Panc1 (cell line): ENCODE data around the gene RYR3. TPM values are rescaled to one million over a fixed set of nuclear protein-coding genes. Genes with fewer than 3 reads are reported as not detected.

Source experiments
- ATAC-seq: fragments of 200-7000 bp; cut with Tn5 transposase; 2 replicates; pipeline ENCODE4 v1.9.1; 2020; ENCODE audit warnings: mild to moderate bottlenecking, moderate library complexity
- BruUV-seq: library from RNA; stranded (reverse); fragments of 400-500 nt; replicated peaks from 2 replicates; lab custom pipeline; 2021; lab: Mats Ljungman, UMichigan
- CTCF ChIA-PET: fragments of 300-600 bp; sonication (Branson Sonifier 250); formaldehyde crosslinking; loops from one replicate; lab custom pipeline; 2022; ENCODE audit warnings: antibody characterized with exemption; lab: Charles Lee
- POLR2A ChIA-PET: fragments of 300-600 bp; sonication (Branson Sonifier 250); formaldehyde crosslinking; loops from one replicate; lab custom pipeline; 2022; ENCODE audit warnings: antibody characterized with exemption; lab: Charles Lee
- DNase-seq: peaks from one replicate; pipeline ENCODE4 v3.0.0-alpha.2; 2010; ENCODE audit warnings: low read depth, low spot score
- H3K27ac ChIP-seq: 2 replicates; pipeline ENCODE4 v1.5.1; 2011; ENCODE audit warnings: mild to moderate bottlenecking, low read length, inconsistent platforms
- H3K27me3 ChIP-seq: fragments of 200-500 bp; sonication (Bioruptor generic); 2 replicates; pipeline ENCODE4 v1.6.0; 2014; ENCODE audit warnings: low read length, inconsistent platforms; ENCODE audit not compliant: control insufficient read depth, insufficient read depth
- H3K36me3 ChIP-seq: fragments of 200-500 bp; sonication (Bioruptor generic); 2 replicates; pipeline ENCODE4 v1.5.1; 2014; ENCODE audit warnings: inconsistent platforms, mild to moderate bottlenecking, low read length, moderate library complexity; ENCODE audit not compliant: control insufficient read depth, insufficient read depth
- H3K4me1 ChIP-seq: 2 replicates; pipeline ENCODE4 v1.5.1; 2011; ENCODE audit warnings: inconsistent platforms, mild to moderate bottlenecking, low read length, moderate library complexity; ENCODE audit not compliant: control insufficient read depth, insufficient read depth
- H3K4me3 ChIP-seq, 2 experiments: 2 replicates each; pipeline ENCODE4 v1.5.1; 2011 to 2012; ENCODE audit warnings: low read depth in 2 of 2, low read length in 2 of 2, mild to moderate bottlenecking in 2 of 2, inconsistent platforms in 1 of 2, moderate library complexity in 1 of 2
- H3K9me3 ChIP-seq: fragments of 200-500 bp; sonication (Bioruptor generic); 2 replicates; pipeline ENCODE4 v1.5.1; 2014; ENCODE audit warnings: low read depth, mild to moderate bottlenecking, inconsistent platforms, low read length, moderate library complexity; ENCODE audit not compliant: control insufficient read depth, insufficient read depth
- CTCF ChIP-seq: fragments of 450-650 bp; IDR thresholded peaks from 2 replicates; pipeline ENCODE4 v1.5.1; 2017; ENCODE audit warnings: mild to moderate bottlenecking
- POLR2AphosphoS5 ChIP-seq: IDR thresholded peaks from 2 replicates; pipeline ENCODE4 v1.6.1; 2012; ENCODE audit warnings: mild to moderate bottlenecking, low read depth, low read length, moderate library complexity
- REST ChIP-seq, 2 experiments: IDR thresholded peaks; 2 replicates each; pipeline ENCODE4 v1.6.1; 2011 to 2012; ENCODE audit warnings: low read depth in 2 of 2, control low read depth in 1 of 2, low read length in 1 of 2, mild to moderate bottlenecking in 1 of 2, moderate library complexity in 1 of 2; ENCODE audit not compliant: insufficient read depth in 1 of 2
- SIN3A ChIP-seq: IDR thresholded peaks from 2 replicates; pipeline ENCODE4 v1.6.1; 2012; ENCODE audit warnings: low read depth, mild to moderate bottlenecking, low read length, moderate library complexity, borderline replicate concordance; ENCODE audit not compliant: insufficient read depth
- TCF7L2 ChIP-seq: IDR thresholded peaks from 2 replicates; pipeline ENCODE4 v1.6.1; 2011; ENCODE audit warnings: mild to moderate bottlenecking, low read depth, low read length, inconsistent platforms
- in situ Hi-C: cut with HindIII; loops from 2 replicates; pipeline ENCODE4 v1.10.0; 2016; ENCODE audit warnings: low sequenced_read_pairs, low pct_unique_long_range_greater_than_20kb
- intact Hi-C: fragments of 100-400 bp; cut with micrococcal nuclease; formaldehyde crosslinking; loops from one replicate; pipeline ENCODE4 v1.10.0; 2022; ENCODE audit not compliant: unreplicated experiment
- total RNA-seq: library from RNA; stranded (reverse); gene quantifications from one replicate; pipeline ENCODE4 v1.2.1, GENCODE V29; 2021; ENCODE audit not compliant: unreplicated experiment

Gene RYR3
- total RNA-seq, 1 experiment from 2014 or later = not detected

- Histone ChIP-seq H3K4me1 (no peaks in the 10 kb centered on the region), H3K27ac (no peak overlapping the region), H3K9me3 (no peaks in the 10 kb centered on the region), H3K4me3 (no peak overlapping the region), H3K36me3 (no peaks in the 10 kb centered on the region), H3K27me3 (no peaks in the 10 kb centered on the region; the same call in 1 of the 2 replicates)
- no TSS peak for BruUV-seq
- in situ Hi-C loops (no loop called here), intact Hi-C loops (no loop called here)
- TF ChIP-seq SIN3A (no peak), TCF7L2 (no peak), REST (IDR thresholded peaks at IDR 0.05; ENCODE audit: insufficient read depth in 1 of 2, low read depth in 2 of 2, low read length in 1 of 2) (no peak), POLR2AphosphoS5 (no peak), CTCF (no peak)
- ChIA-PET POLR2A (no interaction called here), CTCF (no interaction called here)
- no peak for ATAC-seq
- no peak for DNase-seq
Observed at GRCh38 chr15:33616475-33616874, 305.7 kb downstream of the RYR3 start.

- no peak for DNase-seq
- POLR2A ChIA-PET = no interaction called here
- Histone ChIP-seq H3K4me1 (no peaks in the 10 kb centered on the region), H3K27ac (no peak overlapping the region), H3K4me3 (no peak overlapping the region), H3K9me3 (no peaks in the 10 kb centered on the region), H3K27me3 (peaks cover 3% of the 10 kb centered on the region), H3K36me3 (no peaks in the 10 kb centered on the region)
- TF ChIP-seq CTCF (no peak), TCF7L2 (no peak), SIN3A (no peak)
- no peak for ATAC-seq
- in situ Hi-C loops (no loop called here), intact Hi-C loops (no loop called here)
- no TSS peak for BruUV-seq
- CTCF ChIA-PET = interaction anchor here (0.6 kb wide), 1 partner anchor 75 kb away, joined by 3 read pairs; no protein-coding TSS in a partner anchor
Observed at GRCh38 chr15:33618350-33618749, 307.6 kb downstream of the RYR3 start.
